ENCODE results near the gene AGBL1.

DNA sequence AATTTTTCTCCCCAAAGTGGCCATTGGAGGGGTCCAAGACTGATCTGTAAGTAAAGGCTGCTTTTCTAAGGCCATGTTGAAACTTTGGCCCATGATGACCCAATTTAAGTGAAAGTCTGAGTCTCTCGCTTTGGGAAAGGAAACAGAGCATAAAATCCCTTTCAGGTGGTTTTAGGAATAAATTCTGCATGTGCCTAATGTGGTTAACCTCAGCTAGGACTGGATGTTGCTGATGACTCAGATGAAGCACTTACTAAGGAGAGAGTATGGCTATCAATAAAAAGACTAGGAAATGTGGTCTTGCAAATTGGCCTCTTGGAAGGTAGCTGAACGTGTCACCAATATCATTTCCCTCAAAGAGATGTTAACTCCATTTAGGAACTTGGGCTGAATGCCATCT lies 458.5 kb downstream of the AGBL1 start:
- TF ChIP-seq, protein P1, sequence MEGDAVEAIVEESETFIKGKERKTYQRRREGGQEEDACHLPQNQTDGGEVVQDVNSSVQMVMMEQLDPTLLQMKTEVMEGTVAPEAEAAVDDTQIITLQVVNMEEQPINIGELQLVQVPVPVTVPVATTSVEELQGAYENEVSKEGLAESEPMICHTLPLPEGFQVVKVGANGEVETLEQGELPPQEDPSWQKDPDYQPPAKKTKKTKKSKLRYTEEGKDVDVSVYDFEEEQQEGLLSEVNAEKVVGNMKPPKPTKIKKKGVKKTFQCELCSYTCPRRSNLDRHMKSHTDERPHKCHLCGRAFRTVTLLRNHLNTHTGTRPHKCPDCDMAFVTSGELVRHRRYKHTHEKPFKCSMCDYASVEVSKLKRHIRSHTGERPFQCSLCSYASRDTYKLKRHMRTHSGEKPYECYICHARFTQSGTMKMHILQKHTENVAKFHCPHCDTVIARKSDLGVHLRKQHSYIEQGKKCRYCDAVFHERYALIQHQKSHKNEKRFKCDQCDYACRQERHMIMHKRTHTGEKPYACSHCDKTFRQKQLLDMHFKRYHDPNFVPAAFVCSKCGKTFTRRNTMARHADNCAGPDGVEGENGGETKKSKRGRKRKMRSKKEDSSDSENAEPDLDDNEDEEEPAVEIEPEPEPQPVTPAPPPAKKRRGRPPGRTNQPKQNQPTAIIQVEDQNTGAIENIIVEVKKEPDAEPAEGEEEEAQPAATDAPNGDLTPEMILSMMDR (IDR thresholded peaks at IDR 0.05) = no peak
- TF ChIP-seq POLR2A (IDR thresholded peaks at IDR 0.05) = no peak
- TF ChIP-seq EP300 (IDR thresholded peaks at IDR 0.05) = no peak
